ENCODE results near the gene ETFA. TPM values are rescaled to one million over a fixed set of nuclear protein-coding genes. Genes with fewer than 3 reads are reported as not detected.

The ETFA gene
- polyA plus RNA-seq, 2 of the 4 experiments (the other 2 are of a cell fraction), result 243 to 412 TPM

DNA sequence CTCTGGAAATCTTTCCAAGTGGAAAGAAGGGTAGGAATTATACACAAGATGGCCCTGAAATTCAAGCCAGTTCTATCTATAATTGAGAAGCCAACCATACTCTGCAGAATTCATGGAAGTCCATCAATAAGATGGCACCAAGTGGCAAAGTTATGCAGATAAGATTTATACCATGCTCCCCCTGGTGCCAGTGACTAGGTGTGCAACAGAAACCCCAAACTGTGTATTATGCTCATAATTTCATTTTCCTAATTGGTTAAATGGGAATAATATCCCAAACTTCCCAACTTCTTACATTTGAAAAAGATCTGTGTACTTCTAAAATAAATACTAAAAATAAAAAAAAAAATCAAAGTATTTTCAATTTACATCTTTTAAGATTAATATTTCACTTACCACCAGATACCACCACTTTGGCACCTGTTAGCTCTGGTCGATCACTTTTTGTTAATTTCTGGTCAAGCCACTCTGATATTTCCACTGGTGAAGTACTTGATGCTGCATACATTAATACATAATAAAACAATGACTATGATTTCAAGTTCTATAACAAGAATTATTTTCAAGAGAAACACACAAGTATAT is 25.9 kb downstream of the ETFA start:
- FAIRE-seq, result peak; percentile 93
- WGBS (ENCODE audit: missing lambda C conversion rate), result 93% methylated on average over 1 of the region's 1 CpG
- no peaks in the 10 kb centered on the region for H3K4me1 ChIP-seq
- no peak overlapping the region for H3K4me2 ChIP-seq
- CTCF ChIA-PET, result interaction anchor here (0.6 to 3.0 kb wide), 17 partner anchors 10 to 558 kb away, joined by 3 to 13 read pairs (median 3); no protein-coding TSS in a partner anchor
- no peaks in the 10 kb centered on the region for H3K9me3 ChIP-seq
- no peak overlapping the region for H3K27ac ChIP-seq
- peak; percentile 88 to 89; a peak in 5 of 6 replicates for ATAC-seq
- peak; percentile 53 to 78 for DNase-seq (ENCODE audit: low read depth in 1 of 2, low spot score in 1 of 2)
- POLR2A ChIA-PET, result interaction anchor here (0.6 kb wide), 1 partner anchor 19 kb away, joined by 3 read pairs; no protein-coding TSS in a partner anchor
- TF ChIP-seq, protein P1, sequence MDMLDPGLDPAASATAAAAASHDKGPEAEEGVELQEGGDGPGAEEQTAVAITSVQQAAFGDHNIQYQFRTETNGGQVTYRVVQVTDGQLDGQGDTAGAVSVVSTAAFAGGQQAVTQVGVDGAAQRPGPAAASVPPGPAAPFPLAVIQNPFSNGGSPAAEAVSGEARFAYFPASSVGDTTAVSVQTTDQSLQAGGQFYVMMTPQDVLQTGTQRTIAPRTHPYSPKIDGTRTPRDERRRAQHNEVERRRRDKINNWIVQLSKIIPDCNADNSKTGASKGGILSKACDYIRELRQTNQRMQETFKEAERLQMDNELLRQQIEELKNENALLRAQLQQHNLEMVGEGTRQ (IDR thresholded peaks at IDR 0.05), result no peak
- TF ChIP-seq ATOH8 (CRISPR knock-in tag; IDR thresholded peaks at IDR 0.05; ENCODE audit: low read depth), result no peak
- peak; percentile 71 for TF ChIP-seq CTCF (IDR thresholded peaks at IDR 0.05)
- peak; percentile 70 for TF ChIP-seq SMC3 (IDR thresholded peaks at IDR 0.05)
- no peak for TF ChIP-seq ZC3H11A (IDR thresholded peaks at IDR 0.05)
- no peak for TF ChIP-seq POLR2A (IDR thresholded peaks at IDR 0.05; ENCODE audit: low read length)
- peak; percentile 65; the same call in 1 of the 2 replicates for TF ChIP-seq EHMT2 (IDR thresholded peaks at IDR 0.05; ENCODE audit: low read depth)
- TF ChIP-seq, protein P2, sequence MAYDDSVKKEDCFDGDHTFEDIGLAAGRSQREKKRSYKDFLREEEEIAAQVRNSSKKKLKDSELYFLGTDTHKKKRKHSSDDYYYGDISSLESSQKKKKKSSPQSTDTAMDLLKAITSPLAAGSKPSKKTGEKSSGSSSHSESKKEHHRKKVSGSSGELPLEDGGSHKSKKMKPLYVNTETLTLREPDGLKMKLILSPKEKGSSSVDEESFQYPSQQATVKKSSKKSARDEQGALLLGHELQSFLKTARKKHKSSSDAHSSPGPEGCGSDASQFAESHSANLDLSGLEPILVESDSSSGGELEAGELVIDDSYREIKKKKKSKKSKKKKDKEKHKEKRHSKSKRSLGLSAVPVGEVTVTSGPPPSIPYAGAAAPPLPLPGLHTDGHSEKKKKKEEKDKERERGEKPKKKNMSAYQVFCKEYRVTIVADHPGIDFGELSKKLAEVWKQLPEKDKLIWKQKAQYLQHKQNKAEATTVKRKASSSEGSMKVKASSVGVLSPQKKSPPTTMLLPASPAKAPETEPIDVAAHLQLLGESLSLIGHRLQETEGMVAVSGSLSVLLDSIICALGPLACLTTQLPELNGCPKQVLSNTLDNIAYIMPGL (CRISPR knock-in tag; IDR thresholded peaks at IDR 0.05; ENCODE audit: borderline replicate concordance), result peak; percentile 12; the same call in 1 of the 2 replicates
- TF ChIP-seq MAZ (IDR thresholded peaks at IDR 0.05; ENCODE audit: borderline replicate concordance, low read depth, low read length), result no peak
- TF ChIP-seq CEBPB (IDR thresholded peaks at IDR 0.05), result no peak
- no peak for TF ChIP-seq FOSB (CRISPR knock-in tag; IDR thresholded peaks at IDR 0.05)
- no peak for TF ChIP-seq FOSL2 (IDR thresholded peaks at IDR 0.05)
- no peak for TF ChIP-seq FOSL2 (CRISPR knock-in tag; IDR thresholded peaks at IDR 0.05)
- no peak for TF ChIP-seq BHLHE40 (IDR thresholded peaks at IDR 0.05; ENCODE audit: low read depth, low read length)
- TF ChIP-seq SREBF2 (IDR thresholded peaks at IDR 0.05), result no peak
- no peak for TF ChIP-seq JUN (IDR thresholded peaks at IDR 0.05)
- no peak for TF ChIP-seq ESRRA (IDR thresholded peaks at IDR 0.05; ENCODE audit: borderline replicate concordance, low read length)
- no peak for TF ChIP-seq KDM1A (IDR thresholded peaks at IDR 0.05; ENCODE audit: low read depth)
- TF ChIP-seq NPAS2 (CRISPR knock-in tag; IDR thresholded peaks at IDR 0.05; ENCODE audit: borderline replicate concordance), result no peak
- TF ChIP-seq RAD21 (conservative IDR thresholded peaks at IDR 0.05 in 1 of 2, IDR thresholded peaks at IDR 0.05 in 1 of 2), result peak; percentile 50 to 58
- no peak for TF ChIP-seq REST (IDR thresholded peaks at IDR 0.05)
- H3K4me3 ChIP-seq, result no peak overlapping the region

Data from A549 (cell line).